ENCODE data around the gene BTBD17. TPM values are rescaled to one million over a fixed set of nuclear protein-coding genes. Genes with fewer than 3 reads are reported as not detected.
A peak's percentile ranks its signal among the peaks of the same experiment; 100 is the strongest.

BTBD17 gene
- total RNA-seq, 1 donor from 2014 or later, result 0.72 TPM

- no peak for DNase-seq
These were observed 3.0 kb downstream of the BTBD17 start for GRCh38 chr17:74358697-74359096.

DNA sequence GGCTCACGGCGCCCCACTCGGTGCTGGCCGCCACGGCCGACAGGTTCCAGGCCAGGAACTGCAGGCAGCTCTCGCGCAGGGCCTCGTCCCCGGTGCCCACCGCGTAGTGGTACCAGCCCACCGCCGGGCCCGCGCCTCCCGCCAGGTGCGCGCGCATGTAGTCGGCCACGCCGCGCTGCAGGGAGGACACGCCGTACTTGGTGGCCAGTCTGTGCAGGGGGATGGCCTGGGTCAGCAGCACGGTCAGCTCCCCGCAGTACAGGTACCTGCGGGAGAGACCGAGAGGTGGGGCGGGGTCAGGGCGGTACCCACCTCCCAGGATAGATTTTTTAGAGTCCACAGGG, 4.2 kb downstream of the BTBD17 start:
- DNase-seq, result no peak

DNA sequence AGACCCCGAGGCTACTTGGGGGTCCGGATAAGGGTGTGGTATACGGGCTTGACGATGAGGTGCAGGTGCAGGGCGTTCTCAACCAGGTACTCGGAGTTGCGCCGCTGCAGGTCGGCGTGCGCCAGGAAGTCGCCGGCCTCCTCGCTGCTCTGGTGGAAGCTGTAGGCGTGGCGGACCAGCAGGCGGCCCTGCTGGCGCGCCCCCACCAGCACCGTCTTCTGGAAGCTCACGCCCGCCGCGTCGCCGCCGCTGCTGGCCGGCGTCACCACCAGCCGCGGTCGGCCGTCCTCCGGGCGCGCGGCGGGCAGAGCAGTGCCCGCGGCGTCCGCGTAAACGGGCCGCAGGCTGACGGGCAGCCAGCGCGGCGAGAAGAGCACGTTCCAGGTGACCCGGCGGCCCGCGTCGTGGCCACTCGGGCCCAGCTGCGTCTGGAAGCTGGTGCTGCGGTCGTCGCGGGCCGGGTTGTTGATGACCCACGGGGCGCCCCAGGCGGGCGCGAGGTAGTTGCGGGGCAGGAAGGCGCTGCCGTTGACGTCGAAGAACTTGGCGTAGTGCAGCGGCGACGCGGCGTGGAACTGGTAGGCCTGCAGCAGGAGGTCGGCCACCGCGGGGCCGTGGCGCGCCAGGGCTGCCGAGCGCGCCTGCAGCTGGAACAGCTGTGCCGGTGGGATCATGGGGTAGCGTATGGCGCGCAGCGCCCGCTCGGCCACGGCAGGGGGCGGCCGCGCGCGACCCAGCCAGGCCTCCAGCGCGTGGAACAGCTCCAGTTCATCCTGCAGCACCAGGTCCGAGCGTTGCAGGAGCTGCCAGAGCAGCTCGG, 4.8 kb downstream of the BTBD17 start:
- peak; percentile 61 for DNase-seq

DNA sequence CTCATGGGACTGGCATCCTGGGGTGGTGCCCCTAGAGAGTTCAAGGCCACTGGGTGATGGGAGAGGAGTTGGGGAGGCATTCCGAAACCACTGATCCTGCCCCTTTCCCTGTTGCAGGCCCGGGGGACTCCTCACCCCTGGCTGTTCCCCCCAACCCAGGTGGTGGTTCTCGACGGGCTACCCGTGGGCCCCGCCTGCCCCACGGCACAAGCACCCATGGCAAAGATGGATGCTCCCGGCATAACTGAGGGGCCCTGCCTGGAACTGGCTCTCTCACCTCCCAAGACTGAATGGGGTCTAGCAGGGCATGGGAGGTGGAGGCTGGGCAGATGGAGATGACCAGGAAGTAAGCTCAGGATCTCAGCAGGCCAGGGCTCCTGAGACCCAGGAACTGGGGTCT, 6.6 kb downstream of the BTBD17 start:
- no peak for DNase-seq

DNA sequence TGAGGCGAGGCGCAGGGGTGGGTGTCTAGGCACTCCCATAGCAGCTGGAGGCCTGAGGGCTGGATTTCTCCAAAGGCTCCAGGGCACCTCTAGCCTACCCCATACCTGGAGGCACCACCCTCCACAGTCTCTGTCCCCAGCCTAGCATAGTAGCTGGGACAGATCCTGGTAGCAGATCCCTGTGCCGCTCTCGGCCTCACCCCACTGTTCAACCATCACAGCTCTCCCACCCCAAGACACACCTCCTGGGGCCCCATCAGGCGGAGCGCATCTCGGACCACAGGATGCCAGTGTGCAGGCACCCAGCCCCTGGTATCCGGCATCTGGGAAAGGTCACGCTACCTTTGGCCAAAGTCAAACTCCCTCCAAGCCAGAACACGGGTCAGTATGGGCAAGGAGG, 7.1 kb downstream of the BTBD17 start:
- DNase-seq, result no peak

DNA sequence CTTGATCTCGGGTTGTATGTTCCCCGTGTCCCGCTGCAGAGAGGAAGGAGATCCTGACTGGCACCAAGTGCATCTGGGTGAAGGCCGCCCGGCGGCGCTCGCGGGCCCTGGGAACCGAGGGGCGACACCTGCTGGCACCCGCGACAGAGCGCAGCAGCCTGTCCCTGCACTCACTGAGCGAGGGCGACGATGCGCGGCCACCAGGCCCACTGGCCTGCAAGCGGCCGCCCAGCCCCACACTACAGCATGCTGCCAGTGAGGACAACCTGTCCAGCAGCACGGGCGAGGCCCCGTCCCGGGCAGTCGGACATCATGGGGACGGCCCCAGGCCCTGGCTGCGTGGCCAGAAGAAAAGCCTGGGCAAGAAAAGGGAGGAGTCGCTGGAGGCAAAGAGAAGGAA, 7.5 kb downstream of the BTBD17 start:
- no peak for DNase-seq

GRCh38 chr17:74353446-74354060, 8.1 kb downstream of the BTBD17 start:
- no peak for DNase-seq

DNA sequence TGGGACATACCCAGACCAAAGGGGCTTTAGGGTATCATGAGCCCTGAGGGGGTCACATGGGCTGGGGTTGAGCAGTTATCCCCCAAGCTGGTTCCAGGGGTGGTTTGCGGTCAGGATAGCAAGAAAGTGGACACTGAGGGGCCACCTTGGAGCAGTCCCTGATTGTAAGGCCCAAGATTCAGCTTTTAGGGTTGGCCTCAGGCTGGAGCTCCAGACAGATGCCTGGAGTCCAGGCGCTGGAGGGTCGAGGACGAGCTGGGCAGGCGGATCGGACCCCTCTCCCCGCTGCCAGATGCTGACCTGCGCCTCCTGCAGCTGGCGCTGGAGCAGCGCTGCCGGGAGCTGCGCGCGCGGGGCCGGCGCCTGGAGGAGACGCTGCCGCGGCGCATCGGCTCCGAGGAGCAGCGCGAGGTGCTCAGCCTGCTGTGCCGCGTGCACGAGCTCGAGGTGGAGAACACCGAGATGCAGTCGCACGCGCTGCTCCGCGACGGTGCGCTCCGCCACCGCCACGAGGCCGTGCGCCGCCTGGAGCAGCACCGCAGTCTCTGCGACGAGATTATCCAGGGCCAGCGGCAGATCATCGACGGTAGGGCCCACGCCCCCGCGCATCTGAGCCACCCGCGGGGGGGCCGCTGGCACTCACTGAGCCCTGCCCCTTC, 10.0 kb downstream of the BTBD17 start:
- peak; percentile 30 for DNase-seq

DNA sequence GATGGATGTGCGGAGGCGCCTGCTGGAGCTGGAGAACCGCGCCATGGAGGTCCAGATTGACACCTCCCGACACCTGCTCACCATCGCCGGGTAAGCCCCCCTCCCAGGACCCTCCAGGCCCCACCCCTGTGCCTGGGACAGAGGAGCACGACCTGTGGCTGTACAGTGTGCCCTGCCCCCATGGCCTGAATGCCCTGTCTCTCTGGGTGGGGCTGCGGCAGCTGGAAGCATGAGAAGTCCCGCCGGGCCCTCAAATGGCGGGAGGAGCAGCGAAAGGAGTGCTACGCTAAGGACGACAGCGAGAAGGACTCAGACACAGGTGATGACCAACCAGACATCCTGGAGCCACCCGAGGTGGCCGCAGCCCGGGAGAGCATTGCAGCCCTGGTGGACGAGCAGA, 11.2 kb downstream of the BTBD17 start:
- no peak for DNase-seq

DNA sequence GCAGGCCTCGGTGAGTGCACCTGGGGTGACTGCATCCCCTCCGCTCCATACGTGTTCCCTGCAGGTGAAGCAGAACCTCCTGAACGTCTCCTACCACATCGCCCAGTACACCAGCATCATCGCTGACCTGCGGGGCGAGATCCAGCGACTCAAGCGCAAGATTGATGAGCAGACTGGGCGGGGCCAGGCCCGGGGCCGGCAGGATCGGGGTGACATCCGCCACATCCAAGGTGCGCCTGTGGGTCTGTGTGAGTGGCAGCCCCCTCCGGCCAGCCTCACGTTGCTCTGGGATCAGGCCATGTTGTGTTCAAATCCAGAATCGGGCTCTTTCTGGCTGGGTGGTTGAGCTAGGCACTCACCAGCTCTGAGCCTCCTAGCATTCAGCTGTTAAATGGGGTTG, 12.5 kb downstream of the BTBD17 start:
- DNase-seq, result no peak

DNA sequence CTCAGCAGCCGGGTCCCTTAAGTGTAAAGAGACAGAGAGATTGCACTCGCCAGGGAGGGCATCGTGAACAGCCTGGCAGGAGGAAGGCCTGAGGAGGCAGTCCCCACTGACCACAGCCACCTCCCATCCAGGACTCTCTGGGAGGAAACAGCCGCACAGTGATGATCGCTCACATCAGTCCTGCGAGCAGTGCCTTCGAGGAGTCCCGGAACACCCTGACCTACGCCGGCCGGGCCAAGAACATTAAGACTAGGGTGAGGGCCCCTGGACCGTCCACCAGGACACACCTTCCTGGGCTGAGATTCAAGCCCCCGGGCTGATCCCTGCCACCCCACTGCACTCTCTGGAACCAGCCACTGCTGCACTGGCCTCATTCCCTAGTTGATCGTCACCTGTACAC, 14.0 kb downstream of the BTBD17 start:
- no peak for DNase-seq

GRCh38 chr17:74345433-74346241, 16.0 kb downstream of the BTBD17 start:
- no peak for DNase-seq

GRCh38 chr17:74344658-74345057, 17.0 kb downstream of the BTBD17 start:
- no peak for DNase-seq

GRCh38 chr17:74343526-74344284, 18.0 kb downstream of the BTBD17 start:
- DNase-seq, result no peak

- no peak for DNase-seq
These were observed 18.5 kb downstream of the BTBD17 start for GRCh38 chr17:74343121-74343520.

DNA sequence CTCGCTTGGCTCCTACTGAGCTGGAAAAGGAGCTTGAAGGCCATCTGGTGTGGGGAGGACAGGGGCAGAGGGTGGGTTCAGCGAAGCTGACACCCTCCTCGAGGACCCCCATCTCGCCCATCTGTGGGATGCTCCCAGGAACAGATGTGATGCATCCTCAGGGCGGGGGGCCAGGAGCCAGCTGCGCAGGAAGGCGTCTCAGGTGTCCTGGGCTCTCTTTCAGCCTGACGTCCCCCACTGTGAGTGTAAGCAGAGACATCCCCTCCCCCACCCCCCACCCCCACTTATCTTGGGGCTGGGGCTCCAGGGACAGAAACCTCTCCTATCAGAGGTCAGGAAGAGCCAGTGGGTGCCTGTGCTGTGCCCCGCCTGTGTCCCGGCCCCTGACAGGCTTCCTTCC, 19.4 kb downstream of the BTBD17 start:
- no peak for DNase-seq

DNA sequence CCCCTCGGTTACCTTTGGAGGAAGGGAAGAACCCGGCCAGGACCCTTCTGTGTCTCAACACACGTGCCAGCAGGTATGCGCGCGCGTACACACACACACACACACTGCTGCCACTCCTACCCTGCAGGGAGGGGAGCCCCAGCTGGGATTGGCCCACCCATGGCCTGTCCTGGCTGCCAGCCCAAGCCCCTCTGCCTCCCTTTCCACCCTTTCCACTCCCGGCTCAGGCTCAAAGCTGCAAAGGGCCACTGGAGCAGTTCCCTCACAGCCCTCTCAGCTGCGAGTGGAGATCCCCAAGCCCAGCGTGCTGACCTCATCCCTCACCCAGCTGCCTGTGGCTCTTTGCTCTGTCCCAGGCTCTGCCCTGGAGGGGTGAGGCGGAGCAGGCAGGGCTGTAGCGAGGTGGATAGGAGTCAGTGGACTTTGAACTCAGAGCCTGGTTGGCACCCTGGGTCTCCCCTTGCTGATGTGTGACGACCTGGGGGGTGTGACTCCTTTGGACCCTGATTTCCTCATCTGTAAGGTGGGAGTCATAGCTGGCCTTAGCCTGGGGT, 21.1 kb downstream of the BTBD17 start:
- DNase-seq, result peak; percentile 47

- no peak for DNase-seq
These were observed 22.0 kb downstream of the BTBD17 start for GRCh38 chr17:74339537-74340195.

GRCh38 chr17:74337834-74338500, 23.7 kb downstream of the BTBD17 start:
- peak; percentile 73 for DNase-seq

- no peak for DNase-seq
These were observed 25.4 kb downstream of the BTBD17 start for GRCh38 chr17:74336307-74336706.

All from tongue (tissue), 2 donors.